Activated CD8-positive, alpha-beta T cell treated with anti-CD3 and anti-CD28 coated beads for 36 hours (primary cell): ENCODE measurements around the gene PTX4. TPM values are rescaled to one million over a fixed set of nuclear protein-coding genes. Genes with fewer than 3 reads are reported as not detected.

ENCODE experiments used
- ATAC-seq: fragments of 200-7000 bp; cut with Tn5 transposase; one replicate; pipeline ENCODE4 v1.10.0; 2021; ENCODE audit warnings: mild to moderate bottlenecking, moderate library complexity
- CTCF ChIA-PET: fragments of 350-600 bp; sonication (Branson Sonifier 250); formaldehyde crosslinking; loops from one replicate; lab custom pipeline; 2021; ENCODE audit warnings: antibody characterized with exemption; lab: Charles Lee
- POLR2A ChIA-PET: fragments of 350-600 bp; sonication (Branson Sonifier 250); formaldehyde crosslinking; loops from one replicate; lab custom pipeline; 2021; ENCODE audit warnings: antibody characterized with exemption; lab: Charles Lee
- DNase-seq: peaks from one replicate; pipeline ENCODE4 v3.0.0-alpha.2; 2020
- H3K27ac Mint-ChIP-seq: one replicate; pipeline ENCODE4 v1.8.0; 2021; ENCODE audit warnings: mild to moderate bottlenecking, mixed read lengths
- H3K27me3 Mint-ChIP-seq: one replicate; pipeline ENCODE4 v1.8.0; 2021; ENCODE audit warnings: mixed read lengths
- H3K36me3 Mint-ChIP-seq: one replicate; pipeline ENCODE4 v1.8.0; 2021; ENCODE audit warnings: low read depth, mixed read lengths
- H3K4me1 Mint-ChIP-seq: one replicate; pipeline ENCODE4 v1.8.0; 2021; ENCODE audit warnings: low read depth, mixed read lengths
- H3K4me3 Mint-ChIP-seq: one replicate; pipeline ENCODE4 v1.8.0; 2021; ENCODE audit warnings: mild to moderate bottlenecking, moderate library complexity, mixed read lengths
- H3K9me3 Mint-ChIP-seq: one replicate; pipeline ENCODE4 v1.8.0; 2021; ENCODE audit warnings: mixed read lengths
- intact Hi-C: fragments of 100-400 bp; cut with micrococcal nuclease; formaldehyde crosslinking; loops from one replicate; pipeline ENCODE4 v1.10.0; 2022
- total RNA-seq, 2 experiments: library from RNA; stranded (reverse); gene quantifications; one replicate each; pipeline ENCODE4 v1.2.3, GENCODE V29; 2021
- TF ChIP-seq, protein P1 (sequence below): fragments of 200-600 bp; IDR thresholded peaks from one replicate; pipeline ENCODE4 v1.8.0; 2022; ENCODE audit warnings: antibody characterized with exemption, mild to moderate bottlenecking

Gene PTX4
- total RNA-seq, 2 experiments from 2014 or later = not detected

DNA sequence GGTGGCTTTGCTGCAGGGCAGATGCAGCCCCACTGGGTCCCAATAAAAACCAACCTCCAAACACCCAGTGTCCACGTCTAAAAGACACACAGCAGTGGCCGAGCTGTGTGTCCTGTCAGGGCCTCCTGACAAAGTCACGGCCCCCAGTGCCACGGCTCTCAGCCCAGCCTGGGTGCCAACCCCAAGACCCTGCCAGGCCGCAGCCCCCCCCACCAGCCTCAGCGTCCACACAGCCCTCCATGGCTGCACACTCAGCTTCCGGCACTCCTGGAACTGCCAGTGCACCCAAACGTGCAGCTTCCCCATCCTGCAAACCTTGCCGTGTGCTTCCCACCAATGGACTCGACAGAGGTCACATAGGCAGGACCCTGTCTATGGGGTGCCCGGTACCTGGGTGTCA, 40.8 kb downstream of the PTX4 start:
- ATAC-seq = no peak

DNA sequence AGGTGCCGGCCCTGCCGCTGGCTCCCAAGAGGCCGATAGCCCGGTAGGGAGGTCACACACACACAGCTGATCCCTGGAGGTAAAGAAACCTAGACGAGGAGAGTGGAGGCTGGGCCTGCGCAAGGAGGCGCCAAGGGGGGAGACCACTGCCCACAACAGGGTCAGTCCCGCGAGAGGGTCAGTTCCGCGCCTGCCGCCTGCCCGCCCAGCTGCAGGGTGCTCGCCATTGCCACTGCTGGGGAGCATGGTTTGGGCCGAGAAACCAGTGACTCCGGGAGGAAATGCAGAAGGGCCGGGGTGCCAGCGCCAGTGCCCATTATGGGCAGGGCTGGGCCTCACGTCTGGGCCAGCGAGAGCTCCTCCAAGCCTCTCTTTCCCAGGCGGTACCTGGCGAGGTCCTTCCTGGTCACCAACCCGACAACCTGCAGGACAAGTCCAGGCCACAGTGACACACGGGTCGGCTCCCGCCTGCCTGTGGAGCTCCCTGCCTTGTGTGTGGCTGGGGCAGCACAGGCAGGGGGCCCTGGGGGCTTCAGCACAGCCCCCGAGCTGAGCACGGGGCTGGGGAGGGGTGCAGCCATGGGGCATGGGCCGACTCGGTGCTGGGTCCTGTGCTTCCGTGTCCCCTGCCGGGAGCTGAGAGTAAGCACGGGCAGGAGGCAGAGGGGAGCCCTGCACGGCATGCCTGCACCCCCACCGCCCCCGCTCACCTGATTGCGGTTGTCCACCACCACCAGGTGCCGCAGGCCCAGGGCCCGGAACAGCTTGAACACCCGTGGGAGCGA, 42.3 kb downstream of the PTX4 start:
- no peaks in the 10 kb centered on the region for H3K4me1 Mint-ChIP-seq
- H3K27me3 Mint-ChIP-seq = no peaks in the 10 kb centered on the region
- POLR2A ChIA-PET = interaction anchor here (1.1 kb wide), 2 partner anchors 13 to 25 kb away, joined by 3 read pairs; no protein-coding TSS in a partner anchor
- TF ChIP-seq, protein P1, sequence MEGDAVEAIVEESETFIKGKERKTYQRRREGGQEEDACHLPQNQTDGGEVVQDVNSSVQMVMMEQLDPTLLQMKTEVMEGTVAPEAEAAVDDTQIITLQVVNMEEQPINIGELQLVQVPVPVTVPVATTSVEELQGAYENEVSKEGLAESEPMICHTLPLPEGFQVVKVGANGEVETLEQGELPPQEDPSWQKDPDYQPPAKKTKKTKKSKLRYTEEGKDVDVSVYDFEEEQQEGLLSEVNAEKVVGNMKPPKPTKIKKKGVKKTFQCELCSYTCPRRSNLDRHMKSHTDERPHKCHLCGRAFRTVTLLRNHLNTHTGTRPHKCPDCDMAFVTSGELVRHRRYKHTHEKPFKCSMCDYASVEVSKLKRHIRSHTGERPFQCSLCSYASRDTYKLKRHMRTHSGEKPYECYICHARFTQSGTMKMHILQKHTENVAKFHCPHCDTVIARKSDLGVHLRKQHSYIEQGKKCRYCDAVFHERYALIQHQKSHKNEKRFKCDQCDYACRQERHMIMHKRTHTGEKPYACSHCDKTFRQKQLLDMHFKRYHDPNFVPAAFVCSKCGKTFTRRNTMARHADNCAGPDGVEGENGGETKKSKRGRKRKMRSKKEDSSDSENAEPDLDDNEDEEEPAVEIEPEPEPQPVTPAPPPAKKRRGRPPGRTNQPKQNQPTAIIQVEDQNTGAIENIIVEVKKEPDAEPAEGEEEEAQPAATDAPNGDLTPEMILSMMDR = no peak
- H3K4me3 Mint-ChIP-seq = no peak overlapping the region
- no peaks in the 10 kb centered on the region for H3K36me3 Mint-ChIP-seq
- intact Hi-C loops = no loop called here
- no peak for DNase-seq
- no peaks in the 10 kb centered on the region for H3K9me3 Mint-ChIP-seq
- CTCF ChIA-PET = no interaction called here
- ATAC-seq = no peak
- no peak overlapping the region for H3K27ac Mint-ChIP-seq

More for the DNA sequence above, 40.8 kb downstream of the PTX4 start:
- Mint-ChIP-seq H3K4me3 (no peak overlapping the region), H3K36me3 (no peaks in the 10 kb centered on the region), H3K27me3 (no peaks in the 10 kb centered on the region), H3K9me3 (no peaks in the 10 kb centered on the region), H3K27ac (no peak overlapping the region), H3K4me1 (no peaks in the 10 kb centered on the region)
- POLR2A ChIA-PET = no interaction called here
- intact Hi-C loops = no loop called here
- CTCF ChIA-PET = no interaction called here
- TF ChIP-seq, protein P1 = no peak
- DNase-seq = no peak

DNA sequence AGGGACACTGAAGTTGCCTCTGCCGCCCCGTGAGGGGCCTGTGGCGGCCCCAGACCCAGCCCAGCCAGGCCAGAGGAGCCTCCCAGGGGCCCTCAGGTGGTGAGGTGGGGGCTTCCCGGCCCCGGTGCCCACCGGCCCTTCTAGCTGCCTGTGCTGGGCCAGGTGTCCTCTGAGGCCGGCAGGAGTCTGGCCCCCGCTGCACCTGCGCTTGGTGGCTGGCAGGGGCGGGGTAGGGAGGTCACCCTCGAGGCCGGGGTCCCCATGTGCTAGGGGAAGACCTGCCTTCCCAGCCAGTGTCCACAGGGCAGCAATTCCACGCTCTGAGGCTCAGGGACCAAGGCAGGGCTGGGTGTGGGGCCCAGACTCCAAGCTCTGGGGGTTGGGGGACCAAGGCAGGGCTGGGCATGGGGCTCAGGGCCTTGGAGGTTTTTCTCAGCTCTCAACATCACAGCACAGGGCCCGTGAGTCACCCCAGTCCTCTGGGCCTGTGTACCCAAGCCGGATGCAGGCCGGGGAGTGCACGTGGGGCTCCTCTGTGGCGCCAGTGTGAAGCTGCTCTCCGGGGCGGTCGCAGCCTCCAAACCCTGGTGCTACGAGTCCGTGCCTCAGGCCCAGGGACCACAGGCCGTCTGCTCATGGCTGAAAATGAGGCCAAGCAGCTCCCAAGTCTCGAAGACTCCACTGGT, 43.1 kb downstream of the PTX4 start:
- ATAC-seq (no peak), DNase-seq (no peak)
- intact Hi-C loops = no loop called here
- H3K4me3 Mint-ChIP-seq = no peak overlapping the region
- H3K27me3 Mint-ChIP-seq = no peaks in the 10 kb centered on the region
- H3K36me3 Mint-ChIP-seq = no peaks in the 10 kb centered on the region
- TF ChIP-seq, protein P1 = no peak
- no peaks in the 10 kb centered on the region for H3K4me1 Mint-ChIP-seq
- ChIA-PET POLR2A (interaction anchor here (1.1 kb wide), 1 partner anchor 24 kb away, joined by 3 read pairs; no protein-coding TSS in a partner anchor), CTCF (no interaction called here)
- no peaks in the 10 kb centered on the region for H3K9me3 Mint-ChIP-seq
- H3K27ac Mint-ChIP-seq = no peak overlapping the region

DNA sequence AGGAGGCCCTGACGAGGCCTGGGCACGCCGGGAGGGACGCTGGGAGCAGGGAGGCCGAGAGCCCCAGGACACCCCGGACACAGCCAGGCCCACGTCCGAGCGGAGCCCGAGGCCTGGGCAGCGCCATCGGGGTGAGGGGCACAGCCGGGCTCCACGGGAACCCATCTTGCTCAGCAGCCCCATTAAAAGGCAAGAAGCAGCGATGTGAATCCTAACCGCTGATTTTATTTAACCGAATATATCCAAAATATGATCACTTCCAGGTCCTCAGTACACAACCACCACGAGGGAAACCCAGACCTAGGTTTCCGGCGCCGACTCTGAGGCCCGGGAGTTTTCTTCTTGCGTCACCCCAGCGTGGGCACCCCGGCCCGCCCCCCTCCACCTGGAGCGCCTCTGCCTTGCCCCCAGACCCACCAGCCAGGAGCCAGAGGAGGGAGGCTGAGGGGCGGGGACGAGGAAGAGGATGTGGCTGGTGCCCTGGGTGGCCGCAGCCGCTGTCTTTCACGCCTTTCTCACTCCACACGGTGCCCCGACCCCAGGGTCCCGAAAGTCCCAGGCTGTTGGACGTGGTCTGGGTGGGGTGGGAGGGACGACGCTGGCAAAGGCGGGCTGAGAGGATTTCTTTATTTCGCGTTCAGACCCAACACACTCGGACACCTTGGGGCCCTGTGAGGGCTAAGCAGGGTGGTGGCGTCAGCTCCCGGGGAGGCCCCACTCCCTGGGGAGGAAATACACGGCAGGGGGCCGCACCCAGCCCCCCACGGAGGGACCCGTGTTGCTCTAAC, 43.8 kb downstream of the PTX4 start:
- ATAC-seq = no peak
- TF ChIP-seq, protein P1 = no peak
- Mint-ChIP-seq H3K36me3 (no peaks in the 10 kb centered on the region), H3K27me3 (no peaks in the 10 kb centered on the region), H3K4me3 (no peak overlapping the region), H3K27ac (no peak overlapping the region), H3K9me3 (no peaks in the 10 kb centered on the region), H3K4me1 (no peaks in the 10 kb centered on the region)
- intact Hi-C loops = no loop called here
- DNase-seq = no peak
- ChIA-PET POLR2A (no interaction called here), CTCF (no interaction called here)
